Stimulated activated naive CD8-positive, alpha-beta T cell treated with anti-CD3 and anti-CD28 coated beads, Interleukin-15, Interleukin-2, amounts not matched to agents 100 ng/mL and 50 ng/mL, for 24 hours (primary cell): ENCODE measurements around the gene HYAL2.

Source experiments
- H3K27ac Mint-ChIP-seq: one replicate; pipeline ENCODE4 v1.8.0; 2021; ENCODE audit warnings: mild to moderate bottlenecking, mixed read lengths
- H3K27me3 Mint-ChIP-seq: one replicate; pipeline ENCODE4 v1.8.0; 2021; ENCODE audit warnings: mixed read lengths
- H3K36me3 Mint-ChIP-seq: one replicate; pipeline ENCODE4 v1.8.0; 2021; ENCODE audit warnings: low read depth, mixed read lengths
- H3K4me1 Mint-ChIP-seq: one replicate; pipeline ENCODE4 v1.8.0; 2021; ENCODE audit warnings: low read depth, mixed read lengths
- H3K4me3 Mint-ChIP-seq: one replicate; pipeline ENCODE4 v1.8.0; 2021; ENCODE audit warnings: mild to moderate bottlenecking, mixed read lengths
- H3K9me3 Mint-ChIP-seq: one replicate; pipeline ENCODE4 v1.8.0; 2021; ENCODE audit warnings: mixed read lengths

The HYAL2 gene

DNA sequence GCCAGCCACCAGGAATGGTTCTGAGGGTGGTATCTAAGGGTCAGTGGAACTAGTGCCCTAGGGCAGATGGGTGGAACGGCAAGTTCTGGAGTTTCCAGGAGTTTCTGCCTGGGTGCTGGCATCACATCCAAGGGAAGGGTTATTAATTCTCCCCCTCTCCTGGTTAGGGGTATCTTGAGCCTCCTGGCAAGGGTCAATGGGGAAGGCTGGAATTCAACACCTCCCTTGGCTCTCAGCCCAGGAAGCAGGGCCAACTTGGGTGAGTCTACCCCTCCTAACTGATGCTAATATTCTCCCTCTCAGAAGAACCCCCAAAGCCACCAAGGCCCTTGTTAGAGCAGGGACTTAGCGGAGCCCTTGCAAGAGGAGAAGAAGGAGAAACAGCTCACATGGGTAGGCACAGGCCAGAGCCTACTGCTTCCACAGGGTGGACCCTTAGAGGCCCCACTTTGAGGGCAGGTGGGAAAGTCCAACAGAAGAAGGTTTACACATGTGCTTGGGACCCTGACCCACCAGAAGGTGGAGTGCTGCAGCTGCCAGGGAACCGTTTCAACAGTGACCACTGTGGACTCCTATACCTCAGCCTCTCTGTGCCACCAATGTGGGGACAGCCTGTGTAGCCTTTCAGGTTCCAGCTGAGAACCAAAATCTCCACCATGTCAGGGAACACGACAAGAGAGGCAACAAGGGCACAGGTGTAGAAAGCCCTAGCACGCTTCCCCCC, 33.4 kb upstream of the HYAL2 start:
- Mint-ChIP-seq H3K9me3 (no peaks in the 10 kb centered on the region), H3K27ac (peak overlapping the region; percentile 68), H3K27me3 (no peaks in the 10 kb centered on the region), H3K4me1 (peaks cover 52% of the 10 kb centered on the region), H3K4me3 (peak overlapping the region; percentile 97), H3K36me3 (peaks cover 24% of the 10 kb centered on the region)

DNA sequence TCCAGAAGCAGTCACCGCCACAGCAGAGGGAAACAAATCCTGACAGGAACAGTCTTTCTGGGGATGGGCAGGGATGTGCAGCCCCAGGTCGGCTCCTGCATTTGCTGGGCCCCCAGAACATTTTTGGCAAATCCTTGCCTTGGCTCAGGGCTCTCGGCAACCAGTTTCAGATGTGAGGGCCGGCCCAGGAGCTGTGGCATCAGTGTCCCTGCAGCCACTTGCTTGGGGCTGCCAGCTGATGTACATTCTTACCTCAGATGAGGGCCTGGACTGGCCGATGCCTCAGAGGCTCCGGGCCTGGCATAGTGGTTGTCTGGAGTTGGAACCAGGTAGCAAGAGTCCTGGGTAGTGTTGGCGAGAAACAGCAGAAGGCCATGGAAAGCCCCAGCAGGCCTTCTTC, 32.3 kb upstream of the HYAL2 start:
- peaks cover 29% of the 10 kb centered on the region for H3K36me3 Mint-ChIP-seq
- no peak overlapping the region for H3K27ac Mint-ChIP-seq

DNA sequence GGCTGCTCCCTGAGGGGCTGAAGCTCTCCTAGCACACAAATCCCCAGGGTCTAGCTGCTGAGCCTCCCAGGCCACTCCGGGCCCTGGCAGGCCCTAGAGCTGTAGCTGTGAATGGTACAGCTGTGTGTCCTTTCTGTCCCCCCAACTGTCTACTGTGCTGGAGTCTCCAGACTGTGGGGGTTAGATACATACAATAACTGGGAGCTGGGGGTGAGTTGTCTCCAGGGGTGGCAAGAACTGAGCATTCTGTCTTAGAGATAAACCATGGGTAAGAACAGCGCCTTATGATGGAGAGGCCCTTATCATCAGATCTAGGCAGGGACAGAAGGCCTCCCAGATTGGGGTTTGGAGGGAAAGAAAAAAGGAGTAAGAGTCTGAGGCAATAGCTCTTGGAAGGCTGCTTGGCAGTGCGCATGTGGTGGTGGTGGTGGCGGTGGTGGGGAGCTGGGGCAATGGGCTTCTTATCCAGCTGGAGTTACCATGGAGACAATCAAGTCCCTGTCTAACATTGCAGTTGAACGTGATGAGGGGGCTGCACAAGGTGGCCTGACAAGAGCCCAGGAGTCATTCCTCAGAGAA, 31.7 kb upstream of the HYAL2 start:
- H3K9me3 Mint-ChIP-seq: no peaks in the 10 kb centered on the region
- H3K27me3 Mint-ChIP-seq: no peaks in the 10 kb centered on the region
- no peak overlapping the region for H3K27ac Mint-ChIP-seq
- peaks cover 30% of the 10 kb centered on the region for H3K36me3 Mint-ChIP-seq
- H3K4me1 Mint-ChIP-seq: peaks cover 55% of the 10 kb centered on the region
- no peak overlapping the region for H3K4me3 Mint-ChIP-seq

More for the DNA sequence above, 32.3 kb upstream of the HYAL2 start:
- H3K27me3 Mint-ChIP-seq: no peaks in the 10 kb centered on the region
- H3K9me3 Mint-ChIP-seq: no peaks in the 10 kb centered on the region
- no peak overlapping the region for H3K4me3 Mint-ChIP-seq
- peaks cover 55% of the 10 kb centered on the region for H3K4me1 Mint-ChIP-seq

DNA sequence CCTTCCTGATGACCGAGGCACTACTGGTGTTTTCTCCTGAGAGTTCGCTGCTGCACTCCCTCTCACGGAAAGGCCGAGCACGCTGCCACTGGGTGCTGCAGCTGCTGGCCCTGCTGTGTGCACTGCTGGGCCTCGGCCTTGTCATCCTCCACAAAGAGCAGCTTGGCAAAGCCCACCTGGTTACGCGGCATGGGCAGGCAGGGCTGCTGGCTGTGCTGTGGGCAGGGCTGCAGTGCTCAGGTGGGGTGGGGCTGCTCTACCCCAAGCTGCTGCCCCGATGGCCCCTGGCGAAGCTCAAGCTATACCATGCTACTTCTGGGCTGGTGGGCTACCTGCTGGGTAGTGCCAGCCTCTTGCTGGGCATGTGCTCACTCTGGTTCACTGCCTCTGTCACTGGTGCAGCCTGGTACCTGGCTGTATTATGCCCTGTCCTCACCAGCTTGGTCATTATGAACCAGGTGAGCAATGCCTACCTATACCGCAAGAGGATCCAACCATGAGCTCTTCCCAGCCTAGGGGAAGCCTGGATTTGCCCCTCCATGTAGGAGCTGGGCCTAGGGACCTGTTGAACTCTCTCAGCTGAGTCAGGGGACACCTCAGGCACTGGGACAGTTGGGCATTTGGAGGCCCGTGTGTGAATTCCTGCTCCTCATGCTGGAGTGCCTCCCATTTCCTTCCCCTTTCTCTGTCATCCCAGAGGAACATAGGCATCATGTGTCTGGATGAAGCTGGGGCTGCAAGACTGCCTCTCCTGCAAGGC, 30.9 kb upstream of the HYAL2 start:
- H3K4me3 Mint-ChIP-seq: no peak overlapping the region
- no peaks in the 10 kb centered on the region for H3K27me3 Mint-ChIP-seq
- H3K27ac Mint-ChIP-seq: no peak overlapping the region
- H3K36me3 Mint-ChIP-seq: peaks cover 32% of the 10 kb centered on the region
- no peaks in the 10 kb centered on the region for H3K9me3 Mint-ChIP-seq
- H3K4me1 Mint-ChIP-seq: peaks cover 59% of the 10 kb centered on the region

DNA sequence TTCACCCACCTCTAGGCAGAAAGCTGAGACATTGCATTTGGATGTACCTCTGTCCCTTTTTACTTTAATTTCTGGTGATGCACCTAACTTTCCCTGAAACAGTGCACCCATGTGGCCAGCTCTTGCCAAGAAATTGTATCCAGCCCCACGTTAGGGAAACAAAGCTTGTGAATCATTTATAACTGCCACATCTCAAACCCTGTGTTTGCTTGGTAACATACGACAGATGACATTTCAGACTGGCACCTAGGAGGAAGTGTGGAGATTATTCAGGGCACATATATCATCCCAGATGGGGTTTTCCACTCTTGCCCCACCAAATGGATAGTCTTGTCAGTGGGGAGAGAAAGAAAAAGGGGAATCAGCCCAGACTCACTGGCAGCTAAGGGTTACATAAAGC, 30.2 kb upstream of the HYAL2 start:
- Mint-ChIP-seq H3K4me1 (peaks cover 59% of the 10 kb centered on the region), H3K9me3 (no peaks in the 10 kb centered on the region), H3K27me3 (no peaks in the 10 kb centered on the region), H3K36me3 (peaks cover 26% of the 10 kb centered on the region), H3K4me3 (no peak overlapping the region), H3K27ac (no peak overlapping the region)

DNA sequence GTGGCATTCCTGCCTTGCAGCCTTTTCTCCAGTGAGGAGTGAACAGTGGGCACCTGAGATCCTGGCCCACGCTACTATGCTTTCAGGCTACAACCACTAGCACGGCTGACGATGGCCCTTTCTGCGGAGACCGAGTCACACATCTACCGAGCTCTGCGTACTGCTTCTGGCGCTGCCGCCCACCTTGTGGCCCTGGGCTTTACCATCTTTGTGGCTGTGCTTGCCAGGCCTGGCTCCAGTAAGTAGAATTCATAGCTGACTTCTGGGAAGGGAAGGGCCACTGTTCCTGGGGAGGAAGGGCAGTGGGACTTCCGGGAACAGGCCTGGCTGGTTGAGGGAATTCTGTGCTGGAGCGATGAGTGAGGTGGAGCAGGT, 28.8 kb upstream of the HYAL2 start:
- Mint-ChIP-seq H3K4me3 (peak overlapping the region; percentile 97), H3K9me3 (no peaks in the 10 kb centered on the region), H3K27me3 (no peaks in the 10 kb centered on the region), H3K36me3 (peaks cover 23% of the 10 kb centered on the region), H3K4me1 (peaks cover 58% of the 10 kb centered on the region), H3K27ac (peak overlapping the region; percentile 98)

DNA sequence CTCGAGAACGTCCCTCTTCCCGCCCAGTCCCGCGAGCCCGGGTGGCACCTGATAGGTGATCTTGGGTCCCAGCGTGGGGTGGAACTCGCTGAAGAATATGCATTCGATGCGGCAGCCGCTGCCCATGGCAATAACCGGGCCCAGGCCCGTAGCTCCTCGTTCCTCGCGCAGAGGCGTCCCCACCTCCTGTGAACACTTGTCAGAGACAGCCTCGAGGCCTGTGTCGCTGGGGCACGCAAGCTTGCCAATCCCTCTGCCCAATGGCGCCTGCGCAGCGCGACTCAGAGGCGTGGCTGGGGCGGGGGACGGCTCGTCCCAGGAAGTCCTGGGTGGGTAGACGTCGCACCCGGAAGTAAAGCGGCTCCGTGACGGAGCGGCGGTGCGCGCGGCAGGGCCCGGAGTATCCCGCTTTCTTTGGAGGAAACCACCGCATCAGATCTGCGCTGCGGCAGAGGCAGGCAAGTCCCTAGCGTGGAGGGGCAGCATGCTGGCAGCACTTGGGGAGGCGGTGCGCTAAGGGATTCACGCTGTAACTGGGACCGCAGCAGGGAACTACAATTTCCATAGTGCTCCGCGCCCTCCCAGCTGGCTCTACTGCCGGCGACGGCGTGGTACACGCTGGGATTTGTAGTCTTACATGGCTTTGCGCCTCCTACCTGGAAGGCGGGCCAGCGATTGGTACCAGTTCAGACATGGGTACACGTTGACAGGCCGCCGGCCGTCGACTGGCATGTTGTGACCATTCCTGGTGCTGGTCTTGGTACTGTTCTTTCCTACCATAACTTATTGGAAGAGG, 28.2 kb upstream of the HYAL2 start, which contains the start of the genes CYB561D2 and NPRL2:
TSS of gene CYB561D2 (plus strand) at position 336 of the 796 bp plus-strand sequence. CDS start 572 bp downstream, outside the sequence.
TSS of gene NPRL2 (minus strand) at position 249 of the 796 bp plus-strand sequence. CDS start at position 126, 123 bp downstream.
- H3K4me1 Mint-ChIP-seq: peaks cover 63% of the 10 kb centered on the region
- peak within 1 kb of the TSS; percentile 98 for H3K27ac Mint-ChIP-seq

DNA sequence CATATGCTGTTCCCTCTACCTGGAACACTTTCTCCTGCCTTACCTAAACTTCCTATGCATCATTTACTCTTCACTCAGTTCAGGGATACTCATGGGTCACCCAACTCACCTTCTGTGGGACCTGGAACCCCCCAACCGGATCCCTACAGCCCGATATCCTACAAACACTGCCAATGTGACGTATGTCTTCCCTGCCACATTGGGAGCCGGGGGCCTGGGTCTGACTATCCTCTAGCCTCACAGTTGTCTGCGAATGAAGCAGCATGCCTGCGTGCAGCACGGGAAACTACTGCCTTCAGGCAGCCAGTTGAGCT, 27.6 kb upstream of the HYAL2 start:
- peak overlapping the region; percentile 97 for H3K4me3 Mint-ChIP-seq
- H3K4me1 Mint-ChIP-seq: peaks cover 67% of the 10 kb centered on the region
- H3K27ac Mint-ChIP-seq: peak overlapping the region; percentile 98
- no peaks in the 10 kb centered on the region for H3K9me3 Mint-ChIP-seq
- no peaks in the 10 kb centered on the region for H3K27me3 Mint-ChIP-seq
- peaks cover 23% of the 10 kb centered on the region for H3K36me3 Mint-ChIP-seq

More for the DNA sequence above, 28.2 kb upstream of the HYAL2 start, which contains the start of the genes CYB561D2 and NPRL2:
- no peaks in the 10 kb centered on the region for H3K27me3 Mint-ChIP-seq
- no peaks in the 10 kb centered on the region for H3K9me3 Mint-ChIP-seq
- peaks cover 23% of the 10 kb centered on the region for H3K36me3 Mint-ChIP-seq
- peak within 1 kb of the TSS; percentile 97 for H3K4me3 Mint-ChIP-seq

DNA sequence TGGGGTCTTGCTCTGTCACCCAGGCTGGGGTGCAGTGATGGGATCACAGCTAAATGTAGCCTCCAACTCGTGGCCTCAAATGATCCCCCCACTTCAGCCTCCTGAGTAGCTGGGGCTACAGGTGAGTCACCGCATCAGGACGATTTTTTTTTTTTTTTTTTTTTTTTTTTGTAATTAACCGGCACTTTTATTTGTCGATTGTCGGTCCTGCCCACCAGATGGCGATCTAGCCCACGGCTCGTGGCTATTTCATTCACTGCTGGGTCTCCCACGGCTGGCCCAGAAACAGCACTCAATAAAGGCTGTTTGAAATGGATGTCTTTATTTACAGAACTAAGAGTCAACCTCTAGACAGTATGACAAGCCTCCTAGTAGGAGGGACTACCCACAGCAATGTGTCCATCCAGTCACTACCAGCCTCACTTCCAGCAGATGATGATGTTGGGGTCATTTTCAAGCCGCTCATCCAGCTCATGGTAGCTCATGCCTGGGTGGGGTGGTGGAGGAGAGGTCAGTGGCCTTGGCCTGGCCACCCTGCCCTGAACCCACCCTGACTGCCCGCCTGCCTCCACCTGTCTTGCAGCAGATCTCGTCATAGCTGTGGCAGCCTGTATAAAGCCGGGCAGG, 24.8 kb upstream of the HYAL2 start:
- no peaks in the 10 kb centered on the region for H3K27me3 Mint-ChIP-seq
- peaks cover 17% of the 10 kb centered on the region for H3K36me3 Mint-ChIP-seq
- peaks cover 67% of the 10 kb centered on the region for H3K4me1 Mint-ChIP-seq
- no peak overlapping the region for H3K27ac Mint-ChIP-seq
- H3K4me3 Mint-ChIP-seq: no peak overlapping the region
- no peaks in the 10 kb centered on the region for H3K9me3 Mint-ChIP-seq

DNA sequence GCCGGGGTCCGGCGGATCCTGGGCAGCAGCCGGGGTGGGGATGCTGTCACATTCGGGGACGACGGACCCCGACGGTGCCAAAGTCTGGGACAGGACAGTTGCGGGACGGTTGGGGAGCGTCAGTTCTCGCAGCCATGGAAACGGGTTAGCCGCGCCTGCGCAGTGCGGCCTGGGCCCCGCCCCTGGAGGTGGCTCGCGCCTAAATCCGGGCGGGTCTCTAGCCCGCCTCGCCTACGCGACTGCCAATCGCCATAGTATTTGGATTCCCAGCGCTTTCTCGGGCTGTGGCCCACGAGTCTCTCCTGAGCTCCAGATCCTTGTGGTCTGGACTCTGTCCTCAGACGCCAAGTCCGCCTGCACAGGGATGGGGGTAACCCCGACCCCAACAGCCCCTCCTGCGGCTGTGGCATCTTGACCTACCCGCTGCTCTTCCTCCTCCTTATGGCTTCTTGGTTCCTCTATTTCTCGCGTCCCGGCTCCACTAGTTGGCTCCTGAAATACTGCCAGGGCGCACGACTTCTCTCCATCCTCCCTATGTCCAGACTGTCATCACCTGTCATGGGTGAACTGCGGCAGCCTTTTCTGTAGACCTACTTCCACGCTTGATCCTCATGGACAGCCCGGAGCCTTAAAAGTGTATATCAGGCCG, 23.2 kb upstream of the HYAL2 start, which contains the start of gene ZMYND10:
TSS of gene ZMYND10 (minus strand) at position 147 of the 649 bp plus-strand sequence. CDS start 153 bp downstream, outside the sequence.
- Mint-ChIP-seq H3K27ac (peak within 1 kb of the TSS; percentile 9), H3K27me3 (no peaks in the 10 kb centered on the region), H3K4me1 (peaks cover 68% of the 10 kb centered on the region), H3K4me3 (peak within 1 kb of the TSS; percentile 47), H3K36me3 (peaks cover 17% of the 10 kb centered on the region), H3K9me3 (no peaks in the 10 kb centered on the region)

DNA sequence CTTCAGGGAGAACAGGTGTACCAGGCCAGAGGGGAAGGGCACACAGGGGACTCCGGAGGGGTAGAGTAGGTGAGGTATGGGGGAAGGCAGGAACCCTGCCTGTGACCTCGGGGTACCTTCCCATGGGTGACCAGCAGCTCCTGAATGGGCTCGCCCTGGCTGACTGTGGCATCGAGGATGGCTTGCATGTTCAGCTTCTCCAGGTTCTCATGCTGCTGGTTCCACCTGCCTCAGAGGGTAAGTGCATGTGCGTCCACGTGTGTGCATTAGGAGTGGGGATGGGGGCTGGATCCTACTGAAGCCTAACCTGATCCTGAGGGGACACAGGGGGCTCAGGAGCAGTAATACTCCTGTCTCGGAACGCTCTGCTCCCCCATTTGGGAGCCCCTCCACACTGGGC, 22.5 kb upstream of the HYAL2 start:
- no peaks in the 10 kb centered on the region for H3K9me3 Mint-ChIP-seq
- H3K27me3 Mint-ChIP-seq: no peaks in the 10 kb centered on the region
- peak overlapping the region; percentile 23 for H3K4me3 Mint-ChIP-seq
- H3K36me3 Mint-ChIP-seq: peaks cover 14% of the 10 kb centered on the region
- H3K4me1 Mint-ChIP-seq: peaks cover 65% of the 10 kb centered on the region
- no peak overlapping the region for H3K27ac Mint-ChIP-seq

DNA sequence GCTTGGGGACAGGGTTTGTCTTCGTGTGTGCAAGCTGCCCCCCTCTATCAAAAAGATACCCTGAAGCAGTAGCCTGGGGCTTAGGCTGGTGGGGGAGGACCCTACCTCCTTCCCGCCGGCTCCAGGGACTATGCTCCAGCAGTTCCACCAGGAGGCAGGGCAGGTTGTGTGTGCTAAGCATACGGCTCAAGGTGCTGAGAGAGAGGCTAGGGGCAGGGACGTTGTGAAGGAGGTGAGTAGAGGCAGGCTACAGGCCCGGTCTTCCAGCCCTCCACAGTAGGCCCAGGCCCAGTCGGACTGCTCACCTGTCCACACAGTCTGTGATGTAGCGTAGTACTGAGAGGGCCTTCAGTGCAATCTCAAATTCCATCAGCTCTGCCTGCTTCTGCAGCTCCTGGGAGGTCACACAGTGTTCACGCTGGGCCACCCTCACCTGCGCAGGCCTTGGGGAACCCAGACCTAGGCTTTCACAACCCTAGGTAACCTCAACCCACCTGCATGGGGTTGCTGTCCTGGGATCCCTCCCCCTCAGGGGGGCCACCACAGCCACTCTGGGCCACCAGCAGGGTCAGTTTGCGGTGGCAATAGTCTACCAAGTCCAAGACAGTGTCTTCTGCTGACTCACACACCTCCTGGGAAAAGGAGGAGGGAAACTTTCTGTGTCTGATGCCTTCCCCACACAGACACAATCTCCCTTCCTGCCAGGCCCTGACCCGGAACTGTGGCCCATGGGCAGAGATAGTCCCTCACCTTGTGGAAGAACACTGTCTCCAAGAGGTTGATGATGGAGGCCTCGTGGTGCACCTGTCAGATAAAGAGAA, 20.5 kb upstream of the HYAL2 start:
- H3K4me1 Mint-ChIP-seq: peaks cover 63% of the 10 kb centered on the region
- peaks cover 22% of the 10 kb centered on the region for H3K36me3 Mint-ChIP-seq
- H3K27me3 Mint-ChIP-seq: no peaks in the 10 kb centered on the region
- H3K27ac Mint-ChIP-seq: no peak overlapping the region
- H3K9me3 Mint-ChIP-seq: no peaks in the 10 kb centered on the region
- no peak overlapping the region for H3K4me3 Mint-ChIP-seq

DNA sequence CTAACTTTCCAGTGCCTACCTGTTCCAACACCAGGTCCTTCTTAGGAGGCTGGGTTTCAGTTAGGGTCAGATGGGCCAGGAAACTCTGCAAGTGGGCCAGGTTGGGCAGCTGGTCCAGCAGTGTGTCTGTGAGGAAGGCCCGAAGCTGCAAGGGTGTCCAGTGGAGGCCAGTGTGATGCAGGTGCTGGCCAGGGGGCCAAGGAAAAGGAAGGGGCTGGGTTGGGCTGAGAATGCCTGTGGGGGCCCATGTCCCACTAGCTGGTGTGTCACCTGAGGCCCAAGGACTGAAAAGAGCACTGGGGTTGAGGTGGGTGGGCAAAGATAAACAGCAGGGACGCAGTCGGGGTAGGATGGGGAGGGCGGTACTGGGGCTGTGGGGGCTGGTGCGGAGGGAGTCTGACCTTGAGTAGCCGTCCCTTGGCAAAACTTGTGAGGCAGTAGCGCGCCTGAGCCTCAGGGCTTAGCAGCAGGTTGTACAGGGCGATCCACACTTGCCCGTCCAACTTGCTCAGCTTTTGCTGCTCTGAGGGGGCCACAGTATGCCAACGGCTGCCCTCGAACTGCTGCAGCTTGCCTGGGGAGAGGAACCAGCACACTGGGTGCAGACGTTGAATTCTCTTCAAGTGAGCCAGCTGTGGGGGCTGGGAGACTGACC, 19.6 kb upstream of the HYAL2 start:
- Mint-ChIP-seq H3K4me1 (peaks cover 54% of the 10 kb centered on the region), H3K4me3 (peak overlapping the region; percentile 13), H3K9me3 (no peaks in the 10 kb centered on the region), H3K36me3 (peaks cover 17% of the 10 kb centered on the region), H3K27ac (no peak overlapping the region), H3K27me3 (no peaks in the 10 kb centered on the region)
